Aortic smooth muscle cell (primary cell): ENCODE measurements around the gene CDC23. TPM values are rescaled to one million over a fixed set of nuclear protein-coding genes. Genes with fewer than 3 reads are reported as not detected.

Experiments
- total RNA-seq: library from RNA; depleted of rRNA; stranded (reverse); fragments of >200 nt; gene quantifications from 2 replicates; pipeline ENCODE4 v1.2.3, GENCODE V29; 2014

Gene CDC23
- 18.9 and 21.1 TPM in 2 replicates for total RNA-seq

DNA sequence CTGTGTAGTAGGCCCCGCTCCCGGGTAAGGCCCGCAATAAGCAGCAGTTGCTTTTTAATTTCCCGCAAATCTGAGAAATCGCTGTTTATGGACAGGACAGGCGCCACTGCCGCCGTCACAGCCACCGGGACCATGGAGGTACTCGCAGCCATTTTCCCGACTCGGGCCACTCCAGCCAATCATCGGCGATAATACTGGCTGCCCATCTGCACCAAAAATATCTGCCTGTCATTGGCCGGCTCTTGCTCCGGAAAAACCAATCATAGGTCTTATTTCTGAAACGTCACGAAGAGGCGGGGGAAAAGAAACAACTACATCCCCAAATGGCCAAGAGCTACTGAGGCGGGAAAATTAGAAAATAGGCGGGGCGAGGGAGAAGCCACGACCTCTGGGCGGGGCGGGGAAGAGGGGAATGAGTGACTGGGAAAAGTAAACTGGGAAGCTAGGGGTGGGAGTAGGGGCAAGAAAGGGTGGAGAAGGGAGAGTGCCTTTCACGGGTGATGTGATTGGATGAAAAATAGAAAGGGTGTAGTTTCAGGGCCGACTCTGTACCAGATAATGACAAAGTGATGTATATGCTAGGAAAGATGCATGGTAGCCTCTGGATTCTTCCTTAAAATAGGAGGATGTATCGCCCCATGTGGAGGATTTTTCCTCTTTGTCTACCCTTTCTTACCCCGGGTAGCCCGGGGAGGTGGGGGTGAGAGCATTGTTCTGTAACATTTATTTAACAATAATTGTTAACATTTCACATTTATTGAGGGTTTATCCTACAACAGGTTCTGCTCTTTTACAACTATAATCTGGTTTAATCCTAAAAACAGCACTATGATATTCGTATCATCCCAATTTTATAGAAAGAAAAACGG, at the start of gene CDC23:
Gene CDC23 (minus strand): TSS at position 163 of the 869 bp plus-strand sequence. CDS start 11 bp downstream, at position 152.

GRCh38 chr5:138178516-138179276, 34.4 kb downstream of the CDC23 start, which contains the start of the genes BRD8 and KIF20A:
Gene BRD8 (minus strand): TSS chr5:138178630. CDS start chr5:138178614, 16 bp downstream.
Gene KIF20A (plus strand): TSS chr5:138179112. CDS start chr5:138179681, 569 bp downstream.

DNA sequence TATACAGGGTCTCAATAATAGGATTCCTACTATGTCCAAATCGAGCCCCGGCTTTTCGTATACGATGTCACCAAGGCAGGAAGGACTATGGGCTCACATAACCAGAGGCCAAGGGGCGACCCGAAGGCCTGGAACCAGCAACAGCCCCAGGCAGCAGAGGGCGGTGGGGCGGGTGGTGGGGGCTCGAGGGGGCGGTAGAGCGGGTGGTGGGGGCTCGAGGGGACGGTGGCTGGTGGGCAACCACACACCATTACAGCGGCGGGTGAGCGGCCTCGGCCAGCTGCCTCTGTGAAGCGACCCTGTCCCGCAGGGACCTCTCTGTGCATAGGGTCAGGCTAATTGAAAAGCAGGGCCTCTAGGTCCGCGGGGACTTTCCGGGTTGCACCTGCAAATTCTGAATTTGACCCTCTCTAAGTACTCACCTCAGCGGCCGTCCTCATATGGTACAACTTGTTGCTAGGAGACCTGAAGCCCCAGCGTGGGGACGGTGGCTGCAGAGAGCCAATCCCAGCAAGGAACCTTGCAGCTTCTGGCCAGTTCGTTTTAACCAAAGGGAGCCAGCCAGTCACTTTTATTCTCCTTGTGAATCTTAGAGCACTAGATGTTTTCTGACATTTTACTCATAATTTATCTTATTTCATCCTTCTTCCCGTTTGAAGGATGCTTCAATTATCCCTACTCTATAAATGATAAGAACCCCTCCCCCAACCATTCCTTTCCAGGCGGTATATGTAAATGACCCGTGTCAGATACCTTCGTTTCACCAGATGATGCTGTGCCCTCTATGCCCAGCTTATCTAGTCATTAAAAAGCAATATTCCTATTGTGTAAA, 74.0 kb downstream of the CDC23 start, which contains the start of gene NME5:
Gene NME5 (minus strand): TSS at position 480 of the 832 bp plus-strand sequence. CDS start 648 bp downstream, outside the sequence.

Other genes starting within 250 kb of the CDC23 start
- gene FAM13B, start 180.2 kb downstream of the CDC23 start, total RNA-seq, result 18.6 and 23.0 TPM in 2 replicates
- gene WNT8A, start 129.3 kb downstream of the CDC23 start, total RNA-seq, result not detected in 2 replicates
- 4.8 and 5.0 TPM in 2 replicates for gene NME5, start 73.9 kb downstream of the CDC23 start, total RNA-seq
- gene BRD8, start 34.7 kb downstream of the CDC23 start, total RNA-seq, result 38.8 and 46.0 TPM in 2 replicates
- 59.3 and 69.1 TPM in 2 replicates for gene KIF20A, start 34.2 kb downstream of the CDC23 start, total RNA-seq
- gene GFRA3, start 61.3 kb upstream of the CDC23 start, total RNA-seq, result not detected in 2 replicates
- 3.0 and 4.9 TPM in 2 replicates for gene CDC25C, start 118.5 kb upstream of the CDC23 start, total RNA-seq
- 21.4 and 26.5 TPM in 2 replicates for gene FAM53C, start 124.9 kb upstream of the CDC23 start, total RNA-seq
- 39.6 and 45.8 TPM in 2 replicates for gene KDM3B, start 139.4 kb upstream of the CDC23 start, total RNA-seq
- 6.8 and 10.2 TPM in 2 replicates for gene REEP2, start 225.7 kb upstream of the CDC23 start, total RNA-seq